Thyroid gland (tissue), 4 donors: ENCODE data around the gene ATAD3A.
"Not testable (repeated sequence)": the region's sequence is repeated elsewhere in the genome, so short reads cannot be mapped to it uniquely, and the experiment has no call there.

Experiments used
- CTCF ChIP-seq, 6 experiments: fragments of 200-600 bp in 3 of 6; fragments of 450-650 bp in 3 of 6; sonication (generic) in 3 of 6; IDR thresholded peaks; one replicate each; pipeline ENCODE4 v1.5.1; 2016 to 2019; ENCODE audit warnings: antibody characterized with exemption in 6 of 6, mild to moderate bottlenecking in 2 of 6, inconsistent platforms in 1 of 6, moderate library complexity in 1 of 6
- POLR2A ChIP-seq, 2 donors: fragments of 450-650 bp; IDR thresholded peaks; one replicate each; pipeline ENCODE4 v1.6.1; 2017; ENCODE audit warnings: antibody characterized with exemption in 2 of 2, mild to moderate bottlenecking in 2 of 2, moderate library complexity in 1 of 2

GRCh38 chr1:1513675-1514074 lies 1.7 kb downstream of the ATAD3A start:
- not testable (repeated sequence) for TF ChIP-seq POLR2A, CTCF (IDR thresholded peaks at IDR 0.05)
